Transverse colon (tissue), 4 donors: ENCODE data around the gene GNG5. TPM values are rescaled to one million over a fixed set of nuclear protein-coding genes. Genes with fewer than 3 reads are reported as not detected.

Experiments used
- DNase-seq: peaks from one replicate; pipeline ENCODE4 v3.0.0-alpha.2; 2019
- H3K27ac ChIP-seq, 4 donors: fragments of 200-600 bp; sonication (generic); 2 replicates each; pipeline ENCODE4 v1.5.1; 2016 to 2018; ENCODE audit warnings: inconsistent platforms in 4 of 4
- H3K27me3 ChIP-seq: fragments of 200-600 bp; sonication (generic); 2 replicates; pipeline ENCODE4 v1.5.1; 2017; ENCODE audit warnings: inconsistent platforms
- H3K36me3 ChIP-seq, 4 donors: fragments of 200-600 bp; sonication (generic); 2 replicates each; pipeline ENCODE4 v1.5.1; 2017 to 2019; ENCODE audit warnings: inconsistent platforms in 4 of 4
- H3K4me1 ChIP-seq, 4 donors: fragments of 200-600 bp; sonication (generic); 2 replicates each; pipeline ENCODE4 v1.5.1; 2017 to 2020; ENCODE audit warnings: inconsistent platforms in 4 of 4
- H3K4me3 ChIP-seq, 4 donors: fragments of 200-600 bp; sonication (generic); 1 replicate in 1 of 4; 2 replicates in 3 of 4; pipeline versions ENCODE4 v1.5.1 to v1.6.1; 2017 to 2019; ENCODE audit warnings: inconsistent platforms in 4 of 4
- H3K9me3 ChIP-seq, 2 donors: fragments of 200-600 bp; sonication (generic); 2 replicates each; pipeline ENCODE4 v1.5.1; 2017 to 2019; ENCODE audit warnings: inconsistent platforms in 2 of 2
- CTCF ChIP-seq, 5 experiments: fragments of 200-600 bp in 3 of 5; fragments of 450-650 bp in 2 of 5; sonication (generic) in 3 of 5; IDR thresholded peaks; 1 replicate in 2 of 5; 2 replicates in 3 of 5; pipeline ENCODE4 v1.5.1; 2016 to 2017; ENCODE audit warnings: antibody characterized with exemption in 5 of 5, inconsistent platforms in 3 of 5, mild to moderate bottlenecking in 2 of 5, moderate library complexity in 1 of 5
- EP300 ChIP-seq: sonication (generic); formaldehyde crosslinking; IDR thresholded peaks from one replicate; pipeline ENCODE4 v1.6.1; 2017; ENCODE audit warnings: antibody characterized with exemption, low read depth
- POLR2A ChIP-seq: fragments of 450-650 bp; IDR thresholded peaks from one replicate; pipeline ENCODE4 v1.6.1; 2016; ENCODE audit warnings: antibody characterized with exemption, mild to moderate bottlenecking, moderate library complexity
- POLR2AphosphoS5 ChIP-seq, 3 donors: sonication (generic); formaldehyde crosslinking; IDR thresholded peaks; one replicate each; pipeline ENCODE4 v1.6.1; 2016; ENCODE audit warnings: antibody characterized with exemption in 3 of 3
- WGBS, 2 donors: methylation state at CpG; one replicate each; pipeline ENCODE4 v1.1.5; 2018; ENCODE audit warnings: low coverage in 1 of 2; 5-methylcytosine and 5-hydroxymethylcytosine counted together
- in situ Hi-C, 4 donors: fragments of 200-750 bp; cut with MboI; loops; one replicate each; pipeline versions ENCODE4 v1.15.0 to v1.15.1; 2017; ENCODE audit warnings: low sequenced_read_pairs in 3 of 4, low pct_ligation_motif_present in 1 of 4, low pct_unique_long_range_greater_than_20kb in 1 of 4
- intact Hi-C: fragments of 100-400 bp; cut with DNase I; formaldehyde crosslinking; loops from one replicate; pipeline ENCODE4 v1.15.1; 2023; ENCODE audit warnings: low total_unique reads
- total RNA-seq, 4 donors: library from RNA; depleted of rRNA; stranded (reverse); fragments of >200 nt; gene quantifications; one replicate each; pipeline ENCODE4 v1.1.0, GENCODE V29; 2016

The GNG5 gene
- total RNA-seq, 4 donors from 2014 or later = 19.1 to 172 (median 127) TPM

GRCh38 chr1:84478876-84479868, 27.2 kb downstream of the GNG5 start, which contains the start of gene RPF1:
RPF1 (plus strand) TSS chr1:84479266; CDS start chr1:84479282, 16 bp downstream.
- in situ Hi-C loops (no loop called here), intact Hi-C loops (no loop called here)
- DNase-seq = peak; percentile 75
- WGBS, 2 donors = 5 to 9% methylated on average over 10 to 38 of the region's 51 CpGs
- peaks cover 13 to 33% (median 18%) of the 10 kb centered on the region in 4 donors for H3K4me1 ChIP-seq
- no peaks in the 10 kb centered on the region for H3K9me3 ChIP-seq
- peak within 1 kb of the TSS; percentile 60 to 89 (median 82) for H3K4me3 ChIP-seq
- H3K27me3 ChIP-seq = peaks cover 39% of the 10 kb centered on the region
- H3K27ac ChIP-seq = peak within 1 kb of the TSS; percentile 86 to 95 (median 93)
- peaks cover 0 to 15% (median 0%) of the 10 kb centered on the region in 4 donors for H3K36me3 ChIP-seq
- TF ChIP-seq POLR2A (peak; percentile 75), CTCF (IDR thresholded peaks at IDR 0.05) (peak in 1 of 5 experiments; percentile 10), EP300 (no peak), POLR2AphosphoS5 (IDR thresholded peaks at IDR 0.05) (peak; percentile 74 to 88 (median 86))

GRCh38 chr1:84476225-84476624, 30.2 kb downstream of the GNG5 start:
- WGBS, 2 donors = 60 to 83% methylated on average over 1 of the region's 1 CpG
- H3K36me3 ChIP-seq = no peaks in the 10 kb centered on the region
- H3K27me3 ChIP-seq = peaks cover 66% of the 10 kb centered on the region
- H3K4me1 ChIP-seq = peaks cover 9 to 19% (median 14%) of the 10 kb centered on the region in 4 donors
- in situ Hi-C loops (no loop called here), intact Hi-C loops (no loop called here)
- TF ChIP-seq POLR2A (no peak), CTCF (IDR thresholded peaks at IDR 0.05) (no peak), POLR2AphosphoS5 (IDR thresholded peaks at IDR 0.05) (no peak), EP300 (no peak)
- H3K9me3 ChIP-seq = no peaks in the 10 kb centered on the region
- H3K4me3 ChIP-seq = no peak overlapping the region
- no peak for DNase-seq
- no peak overlapping the region for H3K27ac ChIP-seq

- no peaks in the 10 kb centered on the region for H3K36me3 ChIP-seq
- H3K27ac ChIP-seq = no peak overlapping the region
- no peaks in the 10 kb centered on the region for H3K9me3 ChIP-seq
- in situ Hi-C loops = loop anchor here in 2 of 4 donors (25.0 kb wide), 1 partner anchor 295 kb away; no protein-coding TSS in a partner anchor
- H3K4me1 ChIP-seq = no peaks in the 10 kb centered on the region
- no peak for TF ChIP-seq EP300
- no peak for TF ChIP-seq POLR2A
- TF ChIP-seq POLR2AphosphoS5 (IDR thresholded peaks at IDR 0.05) = no peak
- TF ChIP-seq CTCF (IDR thresholded peaks at IDR 0.05) = no peak
- no peak overlapping the region for H3K4me3 ChIP-seq
- no peak for DNase-seq
- intact Hi-C loops = no loop called here
- peaks cover 49% of the 10 kb centered on the region for H3K27me3 ChIP-seq
Observed at GRCh38 chr1:84467298-84467697, 39.1 kb downstream of the GNG5 start.

GRCh38 chr1:84462118-84462517, 44.3 kb downstream of the GNG5 start:
- Histone ChIP-seq H3K4me1 (no peaks in the 10 kb centered on the region), H3K36me3 (no peaks in the 10 kb centered on the region), H3K27ac (no peak overlapping the region), H3K27me3 (no peaks in the 10 kb centered on the region), H3K4me3 (no peak overlapping the region), H3K9me3 (no peaks in the 10 kb centered on the region)
- TF ChIP-seq EP300 (no peak), POLR2A (no peak), CTCF (IDR thresholded peaks at IDR 0.05) (no peak), POLR2AphosphoS5 (IDR thresholded peaks at IDR 0.05) (no peak)
- no peak for DNase-seq
- WGBS, 2 donors = 91% methylated on average over 1 of the region's 1 CpG; no CpG with 5 or more reads in 1 of the 2 donors
- intact Hi-C loops = no loop called here
- in situ Hi-C loops = loop anchor here in 2 of 4 donors (25.0 kb wide), 1 partner anchor 300 kb away; no protein-coding TSS in a partner anchor
